Left renal pelvis (tissue), 4 donors: ENCODE results near the gene OR7C1. TPM values are rescaled to one million over a fixed set of nuclear protein-coding genes. Genes with fewer than 3 reads are reported as not detected.
"Not testable (repeated sequence)": the region's sequence is repeated elsewhere in the genome, so short reads cannot be mapped to it uniquely, and the experiment has no call there.

Source experiments
- DNase-seq, 4 donors: peaks; one replicate each; pipeline ENCODE4 v3.0.0-alpha.2; 2013; ENCODE audit warnings: low read depth in 4 of 4, low spot score in 3 of 4
- polyA plus RNA-seq, 4 donors: library from polyadenylated mRNA; unstranded; fragments of 120-200 nt; gene quantifications; one replicate each; pipeline ENCODE4 v1.2.1, GENCODE V29; 2013; ENCODE audit not compliant: insufficient read length in 4 of 4

OR7C1 gene
- polyA plus RNA-seq, 4 donors, result 0.07 to 0.59 (median 0.18) TPM

DNA sequence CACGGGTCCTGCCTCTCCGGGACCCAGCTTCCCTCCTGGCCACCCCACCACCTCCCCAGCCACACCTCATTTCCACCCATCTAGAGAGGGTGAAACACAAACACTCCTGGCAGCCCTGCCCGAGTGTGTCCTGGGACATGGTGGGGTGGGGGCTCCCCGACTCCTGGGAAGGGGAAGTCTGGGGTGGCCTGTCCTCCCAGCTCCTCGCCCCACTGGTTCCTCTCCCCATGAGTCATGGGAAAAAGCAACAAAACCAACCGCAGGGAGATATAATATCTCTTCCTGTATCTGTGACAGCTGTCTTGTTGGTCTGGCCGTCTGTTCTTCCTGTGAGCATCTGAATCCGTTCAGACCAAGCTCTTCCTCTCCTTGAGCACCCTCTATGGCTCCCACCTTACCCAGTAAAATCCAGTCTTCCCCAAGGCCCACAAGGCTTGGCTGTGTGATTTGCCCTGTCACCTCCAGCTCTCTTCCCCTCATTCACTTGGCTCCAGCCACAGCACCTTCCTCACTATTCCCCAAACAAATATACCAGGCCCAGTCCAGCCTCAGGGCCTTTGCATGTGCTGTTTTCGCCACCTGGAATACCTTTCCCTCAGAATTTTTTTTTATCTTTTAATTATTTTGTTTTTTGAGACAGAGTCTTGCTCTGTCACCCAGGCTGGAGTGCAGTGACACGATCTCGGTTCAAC is 49.7 kb downstream of the OR7C1 start:
- not testable (repeated sequence) for DNase-seq

DNA sequence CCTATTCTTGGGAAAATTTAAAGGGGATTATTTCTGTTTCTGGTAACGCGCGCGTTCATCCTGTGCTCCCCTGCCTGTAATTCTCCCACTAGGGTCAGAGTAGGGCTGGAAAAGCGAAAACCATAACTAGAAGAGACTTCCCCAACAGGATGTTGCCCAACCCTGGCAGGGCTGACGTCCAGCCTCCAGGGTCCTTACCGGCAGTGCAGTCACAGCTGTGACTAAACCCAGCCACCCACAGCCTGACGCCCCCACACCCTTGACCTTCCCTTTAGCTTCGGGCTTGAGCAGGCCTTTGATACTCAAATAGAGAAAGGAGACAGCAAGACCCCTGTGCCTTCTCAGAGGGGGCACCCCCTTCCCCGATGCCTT is 50.3 kb downstream of the OR7C1 start:
- not testable (repeated sequence) for DNase-seq

DNA sequence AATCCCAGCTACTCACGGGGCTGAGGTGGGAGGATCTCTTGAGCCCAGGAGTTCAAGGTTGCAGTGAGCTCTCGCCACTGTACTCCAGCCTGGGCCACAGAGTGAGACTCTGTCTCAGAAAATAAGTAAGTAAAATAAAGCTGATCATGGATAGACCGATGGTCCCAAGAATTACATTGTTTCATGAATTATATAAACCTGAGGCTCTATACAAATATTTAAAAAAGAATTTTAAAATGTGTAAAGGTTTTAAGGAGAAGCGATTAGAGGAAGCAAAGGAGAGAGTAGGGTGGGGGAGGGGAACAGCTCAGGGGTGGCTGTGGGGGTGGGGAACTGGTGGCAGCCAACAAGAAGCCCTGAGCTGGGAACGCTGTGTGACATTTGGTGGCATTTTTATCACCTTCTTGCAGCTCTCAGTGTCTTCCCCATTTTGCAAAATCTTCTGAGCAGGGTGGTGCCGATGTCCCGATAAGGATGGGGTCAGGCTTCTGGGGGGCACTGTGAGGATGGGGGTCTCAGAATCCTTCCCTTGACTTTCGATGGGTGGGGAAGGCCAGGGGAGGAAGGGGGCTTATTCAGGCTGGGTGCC is 51.5 kb downstream of the OR7C1 start:
- not testable (repeated sequence) for DNase-seq

DNA sequence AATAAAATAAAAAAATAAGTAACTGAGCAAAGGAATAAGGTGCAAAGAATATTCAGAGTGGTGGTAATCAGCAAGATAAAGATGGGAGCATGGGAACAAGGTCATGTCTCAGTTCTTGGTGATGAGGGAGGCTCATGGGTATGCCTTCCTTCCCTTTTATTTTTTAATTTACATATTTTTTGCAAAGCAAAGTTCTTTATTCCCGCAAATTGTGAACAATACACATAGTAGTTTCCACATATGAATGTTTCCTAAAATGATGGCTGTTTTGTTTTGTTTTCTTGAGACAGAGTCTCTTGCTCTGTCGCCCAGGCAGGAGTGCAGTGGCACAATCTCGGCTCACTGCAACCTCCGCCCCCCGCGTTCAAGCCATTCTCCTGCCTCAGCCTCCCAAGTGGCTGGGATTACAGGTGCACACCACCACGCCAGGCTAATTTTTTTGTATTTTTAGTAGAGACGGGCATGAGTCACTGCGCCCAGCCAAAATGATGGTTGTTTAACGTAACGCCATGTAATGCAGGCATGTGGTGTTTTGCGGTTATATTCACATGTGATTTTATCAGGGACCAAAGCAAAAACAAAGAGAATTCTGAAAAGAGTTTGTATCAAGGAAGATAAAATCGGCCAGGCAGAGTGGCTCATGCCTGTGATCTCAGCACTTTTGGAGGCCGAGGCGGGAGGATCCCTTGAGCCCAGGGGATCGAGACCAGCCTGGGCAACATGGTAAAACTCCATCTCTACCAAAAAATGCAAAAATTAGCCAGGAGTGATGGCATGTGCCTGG is 52.2 kb downstream of the OR7C1 start:
- DNase-seq, result no peak

DNA sequence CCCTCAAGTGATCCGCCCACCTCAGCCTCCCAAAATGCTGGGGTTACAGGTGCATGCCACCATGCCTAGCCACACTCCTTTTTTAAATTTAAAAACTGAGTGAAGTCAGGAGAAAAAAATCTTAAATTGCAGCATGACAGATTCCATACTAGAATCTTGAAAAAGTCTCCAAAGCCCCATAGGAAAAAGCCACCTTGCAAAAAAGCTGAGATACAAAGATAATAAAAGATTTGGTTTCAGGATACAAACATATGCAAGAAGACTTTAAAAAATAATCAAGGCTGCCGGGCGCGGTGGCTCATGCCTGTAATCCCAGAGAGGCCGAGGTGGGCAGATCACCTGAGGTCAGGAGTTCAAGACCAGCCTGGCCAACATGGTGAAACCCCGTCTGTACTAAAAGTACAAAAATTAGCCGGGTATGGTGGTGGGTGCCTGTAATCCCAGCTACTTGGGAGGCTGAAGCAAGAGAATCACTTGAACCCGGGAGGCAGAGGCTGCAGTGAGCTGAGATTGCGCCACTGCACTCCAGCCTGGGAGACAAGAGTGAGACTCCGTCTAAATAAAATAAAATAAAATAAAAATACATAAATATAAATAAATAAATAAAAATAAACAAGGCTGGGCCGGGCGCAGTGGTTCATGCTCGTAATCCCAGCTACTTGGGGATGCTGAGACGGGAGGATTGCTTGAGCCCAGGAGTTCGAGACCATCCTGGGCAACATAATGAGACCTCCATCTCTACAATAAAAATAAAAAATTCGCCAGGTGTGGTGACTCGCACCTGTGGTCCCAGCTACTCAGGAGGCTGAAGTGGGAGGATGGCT is 53.1 kb downstream of the OR7C1 start:
- DNase-seq, result not testable (repeated sequence)

DNA sequence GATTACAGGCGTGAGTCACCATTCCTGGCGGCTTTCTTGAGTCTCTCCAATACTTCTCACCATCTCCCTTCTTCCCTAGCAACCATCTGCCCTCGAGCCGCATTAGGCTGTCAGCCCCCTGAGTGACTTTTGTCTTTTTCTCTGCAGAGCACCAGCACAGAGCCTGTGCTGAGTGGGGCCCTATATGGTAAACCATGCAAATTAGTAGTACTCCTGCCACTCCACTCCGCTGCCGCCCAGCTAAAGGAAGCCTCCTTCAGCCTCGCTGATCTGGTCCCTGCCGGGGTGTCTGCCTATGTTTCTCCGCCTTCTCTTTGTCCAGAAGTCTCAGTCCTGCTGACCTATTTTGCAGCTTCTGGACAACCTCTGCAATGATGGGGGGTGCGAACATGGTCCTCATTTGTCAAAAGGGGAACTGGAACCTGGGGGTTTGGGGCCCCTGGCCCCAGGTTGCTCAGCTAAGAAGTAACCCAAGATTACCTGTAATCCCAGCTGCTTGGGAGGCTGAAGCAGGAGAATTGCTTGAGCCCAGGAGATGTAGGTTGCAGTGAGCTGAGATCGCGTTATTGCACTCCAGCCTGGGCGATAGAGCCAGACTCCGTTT is 54.3 kb downstream of the OR7C1 start:
- DNase-seq, result not testable (repeated sequence)

DNA sequence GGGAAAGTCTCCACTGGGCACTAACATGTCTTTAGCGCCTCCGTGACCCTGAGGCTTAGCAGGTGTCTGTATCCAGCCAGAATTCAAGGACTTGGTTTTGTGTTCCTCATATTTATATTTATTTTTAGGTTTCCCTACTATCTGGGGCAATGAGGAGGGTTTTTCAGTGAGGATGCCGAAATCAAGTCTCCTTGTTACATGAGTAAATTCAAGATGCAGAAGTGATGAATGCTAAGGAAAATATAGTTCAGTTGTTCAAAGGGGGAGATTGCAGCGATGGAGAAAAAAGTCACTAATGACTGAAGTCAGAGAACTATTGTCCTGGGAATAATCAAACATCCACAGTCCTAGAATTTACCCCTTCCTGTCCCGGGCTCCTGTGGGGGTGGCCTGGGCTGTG is 55.8 kb downstream of the OR7C1 start:
- DNase-seq, result no peak

DNA sequence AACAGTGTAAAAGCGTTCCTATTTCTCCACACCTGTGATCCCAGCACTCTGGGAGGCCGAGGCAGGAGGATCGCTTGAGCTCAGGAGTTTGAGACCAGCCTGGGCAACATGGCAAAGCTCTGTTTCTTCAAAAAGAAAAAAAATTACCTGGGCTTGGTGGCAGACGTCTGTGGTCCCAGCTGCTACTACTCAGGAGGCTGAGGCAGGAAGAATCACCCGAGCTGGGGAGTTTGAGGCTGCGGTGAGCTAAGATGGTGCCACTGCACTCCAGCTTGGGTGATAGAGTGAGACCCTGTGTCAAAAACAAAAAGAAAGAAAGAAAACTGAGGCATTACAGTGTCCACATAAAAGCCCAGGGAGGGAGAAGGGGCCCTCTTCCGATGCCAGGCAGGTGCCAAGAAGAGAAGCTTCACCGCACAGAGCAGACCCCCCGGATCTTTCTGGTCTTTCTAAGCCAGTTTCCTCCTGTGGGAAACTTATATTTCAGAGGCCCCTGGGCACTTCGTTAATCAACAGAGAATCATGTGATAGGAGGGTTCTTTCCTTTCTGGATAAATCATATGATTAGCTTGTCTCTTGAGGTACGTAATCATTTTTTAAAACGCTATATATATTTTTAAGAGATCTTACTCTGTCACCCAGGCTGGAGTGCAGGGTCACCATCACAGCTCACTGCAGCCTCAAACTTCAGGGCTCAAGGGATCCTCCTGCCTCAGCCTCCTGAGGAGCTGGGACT is 56.7 kb downstream of the OR7C1 start, which contains the start of gene ADGRE2:
Gene ADGRE2, minus strand, starts transcription at position 451 of the 736 bp plus-strand sequence. CDS start 1,804 bp downstream, outside the sequence.
- not testable (repeated sequence) for DNase-seq

DNA sequence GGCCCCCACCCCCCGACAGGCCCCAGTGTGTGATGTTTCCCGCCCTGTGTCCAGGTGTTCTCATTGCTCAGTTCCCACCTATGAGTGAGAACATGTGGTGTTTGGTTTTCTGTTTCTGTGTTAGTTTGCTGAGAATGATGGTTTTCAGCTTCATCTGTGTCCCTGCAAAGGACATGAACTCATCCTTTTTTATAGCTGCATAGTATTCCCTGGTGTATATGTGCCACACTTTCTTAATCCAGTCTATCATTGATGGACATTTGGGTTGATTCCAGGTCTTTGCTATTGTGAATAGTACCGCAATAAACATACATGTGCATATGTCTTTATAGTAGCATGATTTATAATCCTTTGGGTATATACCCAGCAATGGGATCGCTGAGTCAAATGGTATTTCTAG is 57.3 kb downstream of the OR7C1 start:
- not testable (repeated sequence) for DNase-seq

DNA sequence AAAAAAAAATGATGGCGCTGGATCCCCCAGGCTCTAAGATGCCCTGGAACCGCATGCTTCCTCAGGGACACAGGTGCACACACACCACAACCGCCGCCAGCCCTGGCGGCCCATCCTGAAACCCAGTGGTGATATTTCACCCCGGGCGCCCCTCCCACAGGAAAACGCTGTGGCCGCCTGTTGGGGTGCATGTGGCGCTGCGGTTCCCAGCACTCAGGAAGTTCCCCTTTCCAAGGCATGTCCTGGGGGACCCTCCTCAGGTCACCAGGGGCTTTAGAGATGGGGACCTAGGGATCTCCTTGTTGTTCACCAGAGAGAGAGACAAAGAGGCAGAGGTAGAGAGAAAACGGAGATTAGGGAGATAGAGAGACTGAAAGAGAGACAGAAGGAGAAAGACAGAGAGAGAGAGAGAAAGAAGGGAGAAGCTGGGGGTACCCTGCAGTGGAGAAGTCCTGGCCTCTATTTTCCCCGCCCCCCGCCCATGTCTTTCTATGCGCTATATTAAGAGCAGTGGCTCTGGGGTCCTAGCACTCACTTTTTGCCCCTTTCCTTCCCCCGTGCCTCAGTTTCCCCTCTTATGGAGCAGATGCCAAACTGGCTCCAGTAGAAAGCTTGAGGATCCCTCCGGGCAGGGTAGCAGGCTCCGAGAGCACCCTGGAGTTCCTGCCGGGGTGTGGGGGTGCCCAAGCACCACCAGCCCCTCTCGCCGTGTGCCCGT is 59.0 kb downstream of the OR7C1 start:
- DNase-seq, result no peak

DNA sequence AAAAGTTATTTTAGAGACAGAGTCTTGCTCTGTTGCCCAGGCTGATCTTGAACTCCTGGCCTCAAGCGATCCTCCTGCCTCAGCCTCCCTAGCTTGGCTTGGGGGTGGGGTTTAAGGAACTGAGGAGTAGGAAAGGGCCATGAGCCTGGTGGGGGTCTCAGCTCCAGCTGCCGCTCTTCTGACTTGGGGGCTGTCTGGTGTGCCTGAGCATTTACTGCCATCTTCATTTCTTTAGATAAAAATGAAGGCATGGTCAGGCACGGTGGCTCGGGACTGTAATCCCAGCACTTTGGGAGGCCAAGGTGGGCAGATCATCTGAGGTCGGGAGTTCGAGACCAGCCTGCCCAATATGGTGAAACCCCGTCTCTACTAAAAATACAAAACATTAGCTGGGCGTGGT is 59.7 kb downstream of the OR7C1 start:
- not testable (repeated sequence) for DNase-seq

DNA sequence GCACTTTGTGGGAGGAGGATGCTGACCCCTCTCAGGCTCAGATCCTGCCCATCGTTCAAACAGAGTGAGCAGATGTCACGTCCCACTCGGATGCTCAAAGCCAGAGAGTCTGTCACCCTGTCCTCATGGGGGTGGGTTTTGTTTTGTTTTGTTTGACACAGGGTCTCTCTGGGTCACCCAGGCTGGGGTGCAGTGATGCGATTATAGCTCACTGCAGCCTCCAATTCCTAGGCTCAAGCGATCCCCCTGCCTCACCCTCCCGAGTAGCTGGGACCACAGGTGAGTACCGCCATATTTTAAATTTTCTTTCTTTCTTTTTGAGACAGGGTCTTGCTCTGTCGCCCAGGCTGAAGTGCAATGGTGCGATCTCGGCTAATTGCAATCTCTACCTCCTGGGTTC is 60.6 kb downstream of the OR7C1 start:
- no peak for DNase-seq

DNA sequence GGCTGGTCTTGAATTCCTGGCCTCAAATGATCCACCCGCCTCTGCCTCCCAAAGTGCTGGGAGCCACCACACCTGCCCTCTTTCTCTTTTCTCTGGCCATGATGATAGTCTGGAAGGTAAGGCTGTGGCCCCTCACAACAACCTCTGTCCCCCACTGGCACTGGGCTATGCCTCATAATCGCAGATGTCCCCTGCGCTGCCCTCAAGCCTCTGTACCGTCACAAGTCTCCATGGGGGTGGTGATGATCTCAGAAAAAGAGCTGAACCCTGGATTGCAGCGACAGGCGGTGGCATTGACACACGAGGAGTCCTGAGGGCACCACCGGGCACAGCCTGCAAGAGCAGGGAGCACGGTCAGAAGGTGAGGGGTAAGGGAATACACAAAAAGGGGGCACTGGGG is 61.3 kb downstream of the OR7C1 start:
- not testable (repeated sequence) for DNase-seq

DNA sequence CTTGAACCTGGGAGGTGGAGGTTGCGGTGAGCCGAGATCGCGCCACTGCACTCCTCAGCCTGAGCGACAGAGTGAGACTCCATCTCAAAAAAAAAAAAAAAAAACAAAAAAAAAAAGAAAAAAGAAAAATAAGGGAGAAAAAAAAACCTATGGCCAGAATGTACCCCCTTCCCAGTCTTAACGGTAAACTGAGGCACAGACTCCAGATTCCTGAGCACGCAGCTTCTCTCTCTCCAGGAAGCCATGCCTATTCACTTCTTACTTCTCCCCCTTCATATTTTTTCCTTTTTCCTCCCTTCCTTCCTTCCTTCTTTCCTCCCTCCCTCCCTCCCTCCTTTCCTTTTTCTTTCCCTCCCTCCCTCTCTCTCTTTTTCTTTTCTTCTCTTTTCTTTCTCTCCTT is 62.0 kb downstream of the OR7C1 start:
- DNase-seq, result no peak

DNA sequence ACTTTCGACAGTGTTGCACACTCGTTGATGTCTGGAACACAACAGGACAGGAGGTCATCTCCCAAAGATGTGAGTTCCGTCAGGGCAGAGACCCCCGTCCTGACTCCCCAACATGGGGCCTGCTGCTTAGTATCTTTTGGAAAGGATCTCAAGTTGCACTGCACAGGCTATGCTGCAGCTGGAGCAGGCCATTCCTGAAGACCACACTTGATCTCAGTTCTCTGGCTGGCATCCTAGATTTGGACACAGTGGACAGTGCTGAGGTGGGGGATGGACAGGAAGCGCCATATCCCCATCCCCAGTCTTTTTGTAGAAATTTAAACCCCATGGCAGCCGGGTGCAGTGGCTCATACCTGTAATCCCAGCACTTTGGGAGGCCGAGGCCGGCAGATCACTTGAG is 62.5 kb downstream of the OR7C1 start:
- no peak for DNase-seq

DNA sequence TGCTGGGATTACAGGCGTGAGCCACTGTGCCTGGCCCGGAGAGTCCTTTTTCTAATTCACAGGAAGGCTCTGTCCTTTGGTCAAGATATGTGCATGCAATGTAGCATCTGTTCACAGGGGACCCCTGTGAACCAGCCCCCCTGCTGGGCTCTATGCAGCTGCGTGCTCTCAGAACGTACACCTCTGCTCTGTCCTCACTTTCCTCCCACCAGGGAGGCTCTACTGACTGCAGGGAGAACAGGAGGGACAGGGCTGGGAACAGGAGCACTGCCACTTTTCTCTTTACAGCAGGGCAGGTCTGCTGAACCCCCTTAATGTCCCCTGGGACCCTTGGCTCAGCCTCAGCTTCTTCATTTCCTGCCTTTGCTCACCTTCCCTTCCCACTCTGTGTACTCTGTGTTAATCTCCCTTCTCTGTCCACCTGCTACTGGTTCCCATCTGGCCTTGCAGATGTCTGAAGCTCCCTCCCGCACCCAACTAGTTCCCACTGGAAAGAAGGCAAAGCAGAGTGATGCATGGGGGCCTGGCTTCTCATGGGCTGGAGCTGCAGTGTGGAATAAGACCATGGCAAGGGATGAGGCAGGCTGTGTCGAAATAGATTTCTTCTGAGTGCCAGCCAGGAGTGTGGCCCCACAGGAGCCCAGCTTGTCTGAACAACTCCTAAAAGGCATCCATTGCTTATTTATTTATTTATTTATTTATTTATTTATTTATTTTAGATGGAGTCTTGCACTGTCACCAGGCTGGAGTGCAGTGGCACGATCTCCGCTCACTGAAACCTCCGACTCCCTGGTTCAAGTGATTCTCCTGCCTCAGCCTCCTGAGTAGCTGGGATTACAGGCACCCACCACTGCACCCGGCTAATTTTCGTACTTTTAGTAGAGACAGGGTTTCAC is 63.8 kb downstream of the OR7C1 start:
- no peak for DNase-seq

DNA sequence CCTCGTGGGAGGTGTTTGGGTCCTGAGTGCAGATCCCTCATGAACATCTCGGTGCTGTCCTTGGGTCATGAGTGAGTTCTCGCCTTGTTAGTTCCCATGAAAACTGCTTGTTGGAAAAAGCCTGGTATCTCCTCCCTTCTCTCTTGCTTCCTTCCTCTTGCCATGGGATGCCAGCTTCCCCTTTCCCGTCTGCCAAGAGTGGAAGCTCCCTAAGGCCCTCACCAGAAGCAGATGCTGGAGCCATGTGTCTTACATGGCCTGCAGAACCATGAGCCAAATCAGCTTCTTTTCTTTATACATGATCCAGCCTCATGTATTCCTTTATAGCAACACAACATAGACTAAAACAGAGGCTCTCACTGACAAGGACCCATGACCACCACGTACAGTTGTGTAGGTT is 64.8 kb downstream of the OR7C1 start:
- DNase-seq, result no peak

DNA sequence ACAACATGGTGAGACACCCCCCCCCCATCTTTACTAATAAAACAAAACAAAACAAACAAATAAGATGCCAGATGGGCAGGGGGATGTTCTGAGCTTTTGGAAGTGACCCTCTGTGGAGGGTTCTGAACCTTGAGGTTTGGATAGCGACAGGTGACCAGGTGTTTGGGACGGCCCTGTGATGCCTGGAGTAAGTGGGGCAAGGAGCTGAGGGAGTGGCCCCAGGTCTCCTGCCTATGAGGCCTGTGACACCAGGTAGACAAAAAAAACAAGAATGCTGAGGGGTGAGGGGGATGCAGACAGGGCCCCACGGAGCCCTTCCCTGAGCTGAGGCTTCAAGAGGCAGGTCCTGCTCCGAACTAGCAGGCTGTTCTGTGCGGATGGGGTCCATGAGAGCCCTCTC is 65.8 kb downstream of the OR7C1 start:
- no peak for DNase-seq
